Endothelial cell of umbilical vein (primary cell): ENCODE results near the gene PPIP5K1.

Experiments
- CTCF ChIP-seq, 2 donors: IDR thresholded peaks; 1 replicate in 1 of 2; 2 replicates in 1 of 2; pipeline ENCODE4 v1.5.1; 2011; ENCODE audit warnings: low read length in 2 of 2, mild to moderate bottlenecking in 2 of 2, moderate library complexity in 2 of 2, control low read depth in 1 of 2, inconsistent platforms in 1 of 2, low read depth in 1 of 2; ENCODE audit not compliant: insufficient read depth in 1 of 2; ENCODE audit errors: extremely low read depth in 1 of 2
- EZH2 ChIP-seq: IDR thresholded peaks from 2 replicates; pipeline ENCODE4 v1.6.1; 2012; ENCODE audit warnings: borderline replicate concordance, low read depth, mild to moderate bottlenecking, moderate library complexity, low read length, inconsistent platforms; ENCODE audit not compliant: severe bottlenecking
- FOS ChIP-seq: IDR thresholded peaks from 2 replicates; pipeline ENCODE4 v1.6.1; 2011; ENCODE audit warnings: mild to moderate bottlenecking, low read length, moderate library complexity, borderline replicate concordance; ENCODE audit not compliant: insufficient read depth
- MAX ChIP-seq: IDR thresholded peaks from 2 replicates; pipeline ENCODE4 v1.6.1; 2011; ENCODE audit not compliant: insufficient read depth, insufficient read length
- MYC ChIP-seq: IDR thresholded peaks from one replicate; pipeline ENCODE4 v1.6.1; 2011; ENCODE audit warnings: mild to moderate bottlenecking, low read depth, low read length
- POLR2A ChIP-seq: IDR thresholded peaks from 2 replicates; pipeline ENCODE4 v1.6.1; 2012; ENCODE audit warnings: low read depth, mild to moderate bottlenecking, control low read depth, low read length
- POLR2AphosphoS5 ChIP-seq: IDR thresholded peaks from 2 replicates; pipeline ENCODE4 v1.6.1; 2012; ENCODE audit warnings: low read depth, mild to moderate bottlenecking, control low read depth, low read length, moderate library complexity; ENCODE audit not compliant: insufficient read depth

GRCh38 chr15:43528542-43529007 lies 61.4 kb downstream of the PPIP5K1 start:
- TF ChIP-seq POLR2A (no peak), CTCF (IDR thresholded peaks at IDR 0.05; ENCODE audit: extremely low read depth in 1 of 2, insufficient read depth in 1 of 2, low read depth in 1 of 2, low read length in 2 of 2) (no peak), FOS (no peak), EZH2 (no peak), MAX (no peak), POLR2AphosphoS5 (no peak), MYC (no peak)
